NCI-H345 (cell line): ENCODE data around the gene OR6N1.

Experiments used
- DNase-seq: peaks from one replicate; lab custom pipeline; 2025; lab: John Stamatoyannopoulos, UW

The OR6N1 gene, protein sequence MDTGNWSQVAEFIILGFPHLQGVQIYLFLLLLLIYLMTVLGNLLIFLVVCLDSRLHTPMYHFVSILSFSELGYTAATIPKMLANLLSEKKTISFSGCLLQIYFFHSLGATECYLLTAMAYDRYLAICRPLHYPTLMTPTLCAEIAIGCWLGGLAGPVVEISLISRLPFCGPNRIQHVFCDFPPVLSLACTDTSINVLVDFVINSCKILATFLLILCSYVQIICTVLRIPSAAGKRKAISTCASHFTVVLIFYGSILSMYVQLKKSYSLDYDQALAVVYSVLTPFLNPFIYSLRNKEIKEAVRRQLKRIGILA

DNA sequence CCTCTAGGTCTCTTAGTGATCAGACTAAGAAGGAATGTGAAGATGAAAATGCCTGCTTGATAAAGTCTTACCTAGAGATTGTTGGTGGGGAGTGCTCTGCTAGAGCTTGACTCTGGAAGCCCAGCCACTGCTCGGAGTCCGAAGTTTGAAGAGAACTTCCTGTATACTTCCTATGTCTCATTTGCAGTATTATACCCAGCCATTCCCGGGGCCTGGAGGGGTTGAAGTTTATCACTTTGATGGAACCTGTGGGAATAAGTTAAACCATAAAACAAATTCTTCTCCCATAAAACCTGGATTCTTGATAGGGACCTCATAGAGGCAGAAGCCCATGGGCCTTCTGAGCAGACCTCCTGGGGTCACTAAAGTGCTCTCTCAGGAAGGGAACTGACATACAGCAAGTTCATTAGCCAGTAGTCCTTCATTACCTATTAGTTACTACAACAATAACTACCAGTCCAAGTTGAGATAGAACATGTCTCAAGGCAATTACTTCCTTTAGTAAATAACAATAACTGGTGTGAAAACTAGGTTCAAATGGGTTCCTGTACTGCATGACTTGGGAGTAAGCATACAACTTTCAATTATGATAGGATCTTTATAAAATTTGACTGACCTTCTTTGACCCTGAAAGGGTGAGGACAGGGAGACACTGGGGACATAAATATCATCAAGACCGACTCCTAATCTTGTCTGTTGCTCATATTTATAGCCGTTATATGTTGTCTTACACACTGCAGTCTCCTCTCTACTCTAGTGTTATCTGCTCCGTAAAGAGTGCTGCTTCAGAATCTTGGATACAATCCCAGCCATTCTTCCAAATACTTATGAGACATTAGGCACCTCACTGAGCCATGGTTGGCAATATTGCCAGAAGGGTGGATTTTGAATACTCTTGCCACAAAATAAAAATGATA, at the start of gene OR6N1:
Gene OR6N1 (minus strand): TSS at position 246 of the 917 bp plus-strand sequence. CDS start 5,513 bp downstream, outside the sequence.
- no peak for DNase-seq

DNA sequence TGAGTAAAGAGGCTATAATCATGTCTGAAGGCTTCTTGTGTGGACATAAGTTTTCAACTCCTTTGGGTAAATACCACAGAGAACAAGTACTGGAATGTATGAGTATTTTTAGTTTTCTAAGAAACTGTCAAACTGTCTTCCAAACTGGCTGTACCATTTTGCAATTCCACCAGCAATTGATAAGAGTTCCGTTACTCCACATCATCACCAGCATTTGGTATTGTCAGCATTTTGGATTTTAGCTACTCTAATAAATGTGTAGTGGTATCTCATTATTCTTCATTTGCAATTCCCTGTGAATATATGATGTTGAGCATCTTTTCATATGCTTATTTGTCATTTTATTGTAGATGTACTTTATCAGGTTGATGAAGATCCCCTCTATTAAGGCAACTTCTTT, 49.7 kb upstream of the OR6N1 start:
- DNase-seq = no peak

- DNase-seq = no peak
Observed at GRCh38 chr1:158819461-158820443, 47.8 kb upstream of the OR6N1 start.

GRCh38 chr1:158818975-158819431, 47.0 kb upstream of the OR6N1 start:
- no peak for DNase-seq

GRCh38 chr1:158818560-158818959, 46.6 kb upstream of the OR6N1 start:
- DNase-seq = no peak

GRCh38 chr1:158814970-158815369, 43.0 kb upstream of the OR6N1 start:
- DNase-seq = no peak

- no peak for DNase-seq
Observed at GRCh38 chr1:158813164-158813563, 41.2 kb upstream of the OR6N1 start.

DNA sequence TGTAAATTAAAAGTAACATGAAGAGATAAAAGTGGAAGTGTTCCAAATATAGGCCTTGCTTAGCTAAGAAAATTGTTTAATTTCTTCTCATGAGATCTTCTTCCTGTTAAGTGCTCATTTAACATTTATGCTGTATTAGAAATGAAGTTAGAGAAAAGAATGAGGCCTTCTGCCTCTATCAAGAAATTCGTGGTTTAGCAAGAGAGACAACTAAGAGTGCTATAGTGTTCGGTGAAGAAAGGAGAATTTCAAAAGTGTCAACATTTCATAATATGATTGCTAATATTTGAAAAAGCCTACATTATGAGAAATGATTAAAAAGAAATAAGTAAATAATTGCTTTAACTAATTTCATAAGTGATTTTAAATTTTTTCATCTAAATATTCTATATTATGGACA, 40.3 kb upstream of the OR6N1 start:
- DNase-seq = no peak

- DNase-seq = no peak
Observed at GRCh38 chr1:158810311-158810710, 38.3 kb upstream of the OR6N1 start.

GRCh38 chr1:158809862-158810261, 37.9 kb upstream of the OR6N1 start:
- DNase-seq = no peak

DNA sequence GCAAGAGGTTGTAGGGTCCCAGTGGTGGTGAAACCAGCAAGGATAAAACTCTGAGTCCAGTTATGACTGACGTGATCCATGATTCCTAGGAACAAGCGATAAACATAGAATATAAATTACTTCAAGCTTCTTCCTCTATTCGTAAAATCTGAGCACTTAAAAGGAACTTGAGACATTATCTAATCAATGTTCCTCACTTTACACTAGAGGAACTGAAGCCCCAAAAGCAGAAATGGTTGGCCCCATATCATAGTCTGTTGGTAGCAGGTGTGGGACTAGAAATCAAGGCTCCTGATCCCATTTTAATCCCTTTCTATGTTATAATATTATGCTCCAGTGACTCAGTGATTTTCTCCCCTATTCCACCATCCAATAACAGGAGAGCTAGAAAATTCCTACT, 37.3 kb upstream of the OR6N1 start:
- no peak for DNase-seq

- no peak for DNase-seq
Observed at GRCh38 chr1:158806916-158807536, 35.0 kb upstream of the OR6N1 start.

- DNase-seq = no peak
Observed at GRCh38 chr1:158803678-158804077, 31.7 kb upstream of the OR6N1 start.

GRCh38 chr1:158801396-158801795, 29.4 kb upstream of the OR6N1 start:
- DNase-seq = no peak

GRCh38 chr1:158800526-158800925, 28.5 kb upstream of the OR6N1 start:
- no peak for DNase-seq

DNA sequence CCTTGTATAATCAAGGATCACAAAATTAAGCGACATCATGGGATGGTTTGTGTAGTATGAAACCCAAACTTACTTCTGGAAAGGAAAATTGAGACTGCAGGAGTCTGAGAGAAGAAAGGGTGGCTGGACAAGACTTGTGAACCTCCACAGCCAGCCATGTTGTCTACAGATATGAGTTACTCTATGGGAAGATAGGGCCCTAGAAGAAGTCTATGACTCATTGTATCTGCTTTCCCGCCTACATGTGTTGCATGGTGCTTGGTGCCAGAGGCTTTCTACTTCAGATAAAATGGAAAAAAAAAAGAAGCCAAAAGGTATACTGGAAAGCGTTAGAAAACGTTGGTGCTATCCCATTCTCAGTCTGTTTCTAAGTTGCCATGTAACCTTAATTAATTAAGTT, 27.7 kb upstream of the OR6N1 start:
- no peak for DNase-seq

DNA sequence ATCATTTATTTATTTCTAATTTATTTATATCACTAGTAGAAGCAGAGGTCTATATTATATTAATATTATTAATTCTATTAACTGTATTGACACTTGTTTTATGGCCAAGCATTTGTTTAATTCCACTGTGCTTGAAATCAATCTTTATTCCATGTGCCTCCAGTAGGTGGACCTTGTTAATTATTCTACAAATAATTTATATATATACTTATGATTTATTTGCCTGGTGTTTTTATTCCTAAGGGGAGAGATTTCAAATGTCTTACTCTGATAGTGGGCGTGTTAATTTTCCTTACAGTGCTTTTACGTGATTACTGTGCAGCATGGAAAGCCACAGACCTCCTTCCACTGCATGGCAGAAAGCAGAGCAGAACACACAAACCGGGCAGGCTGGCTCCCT, 26.5 kb upstream of the OR6N1 start:
- DNase-seq = no peak

- DNase-seq = no peak
Observed at GRCh38 chr1:158794247-158794646, 22.3 kb upstream of the OR6N1 start.

- DNase-seq = no peak
Observed at GRCh38 chr1:158793604-158794003, 21.6 kb upstream of the OR6N1 start.

DNA sequence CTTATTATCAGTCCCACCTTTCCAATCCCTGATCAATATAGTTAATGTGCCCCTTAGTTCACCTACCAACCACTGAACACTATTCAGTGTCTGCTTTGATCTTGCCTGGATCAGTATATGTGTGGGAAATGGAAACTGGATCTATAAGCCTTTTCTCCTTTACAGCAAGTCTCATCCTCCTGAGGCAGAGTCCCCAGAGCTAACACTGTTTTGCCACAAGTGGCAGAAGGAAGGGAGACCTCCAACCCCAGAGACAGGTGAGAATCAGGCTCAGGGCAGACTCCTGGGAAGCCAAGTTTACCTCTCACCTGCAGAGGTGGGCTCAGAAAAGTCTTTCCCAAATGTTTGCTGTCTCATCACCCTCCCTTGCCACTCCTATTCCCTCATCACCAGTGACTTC, 9.1 kb upstream of the OR6N1 start, which contains the start of gene OR6N2:
Gene OR6N2 (minus strand): TSS at position 101 of the 400 bp plus-strand sequence. CDS start 3,569 bp downstream, outside the sequence.
- DNase-seq = no peak

- DNase-seq = no peak
Observed at GRCh38 chr1:158754420-158754819, 17.6 kb downstream of the OR6N1 start, which contains the start of gene OR6K6. Gene OR6K6 (plus strand): TSS chr1:158754720. CDS start chr1:158754888, 168 bp downstream.
